ENCODE data around the gene CCDC136. TPM values are rescaled to one million over a fixed set of nuclear protein-coding genes. Genes with fewer than 3 reads are reported as not detected.

The CCDC136 gene
- total RNA-seq, 2 donors from 2014 or later: 2.9 to 7.2 TPM

DNA sequence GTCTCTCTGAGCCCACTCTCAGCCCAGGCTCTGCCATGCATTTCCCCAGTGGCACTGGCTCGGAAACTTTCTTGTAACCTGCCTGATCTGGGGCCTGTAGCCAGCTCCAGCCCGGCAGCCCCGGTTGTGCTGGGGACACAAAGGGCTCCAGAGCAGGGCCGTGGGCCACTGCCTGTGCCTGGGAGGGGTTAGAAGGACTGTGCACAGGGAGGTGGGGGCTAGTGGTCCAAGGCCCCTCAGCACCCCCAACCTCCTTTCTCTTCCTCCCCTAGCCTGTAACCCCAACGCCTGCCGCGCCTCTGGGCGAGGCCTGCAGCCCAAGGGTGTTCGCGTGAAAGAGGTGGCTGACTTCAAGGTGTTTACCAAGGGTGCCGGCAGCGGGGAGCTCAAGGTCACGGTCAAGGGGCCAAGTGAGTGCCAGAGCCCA is 48.0 kb downstream of the CCDC136 start:
- intact Hi-C loops (cut with DNase I): no loop called here
- DNase-seq (no peak), ATAC-seq (no peak)

GRCh38 chr7:128840326-128841170 is 48.8 kb downstream of the CCDC136 start:
- no peak for ATAC-seq
- intact Hi-C loops (cut with DNase I): no loop called here
- no peak for DNase-seq

GRCh38 chr7:128841171-128841690 is 49.5 kb downstream of the CCDC136 start:
- ATAC-seq: no peak
- no peak for DNase-seq
- intact Hi-C loops (cut with DNase I): no loop called here

- DNase-seq: no peak
- ATAC-seq: peak; percentile 7 to 40
- intact Hi-C loops (cut with DNase I): no loop called here
These were observed 50.3 kb downstream of the CCDC136 start for GRCh38 chr7:128841921-128842673.

- DNase-seq: no peak
- intact Hi-C loops (cut with DNase I): no loop called here
These were observed 51.2 kb downstream of the CCDC136 start for GRCh38 chr7:128842674-128843641.

GRCh38 chr7:128843938-128844621 is 52.3 kb downstream of the CCDC136 start:
- no peak for ATAC-seq

More at GRCh38 chr7:128842674-128843641, 51.2 kb downstream of the CCDC136 start:
- ATAC-seq: no peak

GRCh38 chr7:128844777-128845311 is 53.1 kb downstream of the CCDC136 start:
- no peak for ATAC-seq
- no peak for DNase-seq
- intact Hi-C loops (cut with DNase I): no loop called here

More at GRCh38 chr7:128843938-128844621, 52.3 kb downstream of the CCDC136 start:
- DNase-seq: no peak
- intact Hi-C loops (cut with DNase I): no loop called here

GRCh38 chr7:128845475-128845874 is 53.7 kb downstream of the CCDC136 start:
- DNase-seq (no peak), ATAC-seq (no peak)
- intact Hi-C loops (cut with DNase I): no loop called here

DNA sequence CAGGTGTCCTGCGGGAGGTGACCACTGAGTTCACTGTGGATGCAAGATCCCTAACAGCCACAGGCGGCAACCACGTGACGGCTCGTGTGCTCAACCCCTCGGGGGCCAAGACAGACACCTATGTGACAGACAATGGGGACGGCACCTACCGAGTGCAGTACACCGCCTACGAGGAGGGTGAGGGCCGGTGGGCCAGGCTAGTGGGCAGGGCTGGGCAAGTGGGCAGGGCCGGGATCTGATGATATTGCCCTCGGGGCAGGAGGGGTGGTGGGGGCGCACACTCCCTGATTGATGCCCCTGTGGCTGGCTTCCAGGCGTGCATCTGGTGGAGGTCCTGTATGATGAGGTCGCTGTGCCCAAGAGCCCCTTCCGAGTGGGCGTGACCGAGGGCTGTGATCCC is 54.2 kb downstream of the CCDC136 start:
- intact Hi-C loops (cut with DNase I): no loop called here
- DNase-seq: no peak

DNA sequence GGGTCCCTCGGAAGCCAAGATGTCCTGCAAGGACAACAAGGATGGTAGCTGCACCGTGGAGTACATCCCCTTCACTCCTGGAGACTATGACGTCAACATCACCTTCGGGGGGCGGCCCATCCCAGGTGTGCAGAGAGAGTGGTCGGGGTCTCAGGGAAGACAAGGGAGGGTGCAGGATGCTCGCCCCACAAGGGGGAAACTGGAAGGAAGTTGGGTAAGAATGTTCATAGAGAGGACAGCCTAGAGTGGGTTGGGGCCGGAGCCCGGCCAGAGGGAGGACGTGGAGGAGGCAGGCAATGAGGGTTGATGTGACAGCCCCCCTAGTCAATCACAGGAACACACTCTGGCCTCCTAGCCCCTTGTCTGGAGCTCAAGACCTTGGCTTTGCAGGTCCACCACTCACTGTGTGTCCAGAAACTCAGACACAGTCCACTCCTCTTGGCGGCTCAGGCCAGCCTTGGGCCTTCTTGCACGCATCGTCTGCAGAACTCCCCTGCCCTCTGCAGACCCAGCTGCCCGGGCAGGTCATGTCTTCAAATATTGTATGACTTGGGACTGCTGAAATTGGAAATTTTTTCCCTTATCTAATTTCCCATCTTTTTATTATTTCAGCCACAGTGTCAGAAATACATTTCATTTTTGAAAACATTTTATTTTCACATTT is 55.1 kb downstream of the CCDC136 start:
- intact Hi-C loops (cut with DNase I): no loop called here
- ATAC-seq (no peak), DNase-seq (no peak)

More for the DNA sequence above, 54.2 kb downstream of the CCDC136 start:
- ATAC-seq: no peak

GRCh38 chr7:128847721-128848211 is 56.0 kb downstream of the CCDC136 start:
- intact Hi-C loops (cut with DNase I): no loop called here
- DNase-seq: no peak
- ATAC-seq: no peak

DNA sequence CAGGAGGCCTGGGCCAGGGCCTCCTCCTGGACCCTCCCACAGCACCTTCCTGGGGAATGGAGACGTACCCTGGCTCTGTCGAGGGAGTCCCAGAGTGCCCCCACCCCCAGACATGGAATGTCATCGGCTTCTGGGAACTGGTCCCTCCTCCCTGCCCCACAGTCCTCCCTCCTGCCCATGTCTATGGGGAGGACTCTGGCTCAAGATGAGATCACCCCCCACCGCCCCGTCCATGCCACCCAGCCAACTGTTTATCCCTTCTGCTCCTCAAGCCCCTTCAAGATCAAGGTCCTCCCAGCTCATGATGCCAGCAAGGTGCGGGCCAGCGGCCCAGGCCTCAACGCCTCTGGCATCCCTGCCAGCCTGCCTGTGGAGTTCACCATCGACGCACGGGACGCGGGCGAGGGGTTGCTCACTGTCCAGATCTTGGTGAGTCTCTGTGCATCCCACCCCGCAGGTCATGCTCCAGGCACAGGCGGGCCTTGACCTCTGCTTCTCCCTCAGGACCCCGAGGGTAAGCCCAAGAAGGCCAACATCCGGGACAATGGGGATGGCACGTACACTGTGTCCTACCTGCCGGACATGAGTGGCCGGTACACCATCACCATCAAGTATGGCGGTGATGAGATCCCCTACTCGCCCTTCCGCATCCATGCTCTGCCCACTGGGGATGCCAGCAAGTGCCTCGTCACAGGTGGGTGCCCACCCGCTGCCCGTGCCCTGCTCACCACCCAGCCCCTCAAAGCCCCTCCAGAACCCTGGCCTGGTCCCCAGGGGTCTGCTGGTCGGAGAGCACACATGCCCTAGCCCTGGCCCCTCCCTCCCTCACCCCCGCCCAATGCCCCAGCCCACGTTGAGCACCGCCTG is 56.8 kb downstream of the CCDC136 start:
- no peak for ATAC-seq
- DNase-seq: no peak

DNA sequence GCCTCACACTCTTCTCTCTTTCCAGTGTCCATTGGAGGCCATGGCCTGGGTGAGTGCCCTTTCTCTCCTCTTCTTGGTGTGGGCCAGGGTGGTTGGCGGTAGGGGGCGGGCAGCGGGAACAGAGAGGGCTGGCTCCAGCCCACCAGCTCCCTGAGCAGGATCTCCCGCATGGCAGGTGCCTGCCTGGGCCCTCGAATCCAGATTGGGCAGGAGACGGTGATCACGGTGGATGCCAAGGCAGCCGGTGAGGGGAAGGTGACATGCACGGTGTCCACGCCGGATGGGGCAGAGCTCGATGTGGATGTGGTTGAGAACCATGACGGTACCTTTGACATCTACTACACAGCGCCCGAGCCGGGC is 57.4 kb downstream of the CCDC136 start:
- ATAC-seq (no peak), DNase-seq (no peak)
- intact Hi-C loops (cut with DNase I): no loop called here

More for the DNA sequence above, 56.8 kb downstream of the CCDC136 start:
- intact Hi-C loops (cut with DNase I): no loop called here

- no peak for ATAC-seq
These were observed 58.2 kb downstream of the CCDC136 start for GRCh38 chr7:128849804-128850490.

GRCh38 chr7:128852537-128853254 is 60.9 kb downstream of the CCDC136 start:
- ATAC-seq: no peak
- no peak for DNase-seq
- intact Hi-C loops (cut with DNase I): no loop called here

More at GRCh38 chr7:128849804-128850490, 58.2 kb downstream of the CCDC136 start:
- DNase-seq: no peak
- intact Hi-C loops (cut with DNase I): no loop called here
